ENCODE measurements around the gene PMPCA.

Gene PMPCA

GRCh38 chr9:136430588-136431234 is 20.3 kb downstream of the PMPCA start:
- Histone ChIP-seq H2BK12ac (ENCODE audit: low read length in 2 of 2) (no peak overlapping the region), H3K4me3 (ENCODE audit: insufficient read depth in 1 of 2, low read depth in 1 of 2, low read length in 2 of 2) (no peak overlapping the region), H4K91ac (ENCODE audit: low read length) (no peak overlapping the region), H2BK120ac (ENCODE audit: low read depth, low read length) (no peak overlapping the region), H3K36me3 (ENCODE audit: control insufficient read depth in 1 of 2, insufficient read depth in 2 of 2, low read depth in 1 of 2, low read length in 2 of 2) (peaks cover 41 to 70% of the 10 kb centered on the region in 2 experiments), H3K79me1 (replicated peaks; ENCODE audit: low read length, poor library complexity, severe bottlenecking) (peaks cover 33% of the 10 kb centered on the region), H3K27ac (ENCODE audit: low read length, poor library complexity, severe bottlenecking) (no peak overlapping the region), H3K9ac (ENCODE audit: low read length) (no peak overlapping the region), H3K14ac (ENCODE audit: low read length in 2 of 2) (no peak overlapping the region), H3K18ac (ENCODE audit: low read depth in 1 of 2, low read length in 2 of 2) (no peak overlapping the region), H2AFZ (ENCODE audit: low read depth, low read length) (no peak overlapping the region), H4K8ac (ENCODE audit: low read length) (no peak overlapping the region), H2BK5ac (ENCODE audit: low read depth, low read length, poor library complexity, severe bottlenecking) (no peak overlapping the region), H2BK15ac (ENCODE audit: low read depth, poor library complexity, severe bottlenecking) (no peak overlapping the region), H3K4me2 (ENCODE audit: low read length, poor library complexity, severe bottlenecking) (no peak overlapping the region), H3K23ac (ENCODE audit: low read length in 2 of 2) (no peak overlapping the region), H3K27me3 (ENCODE audit: control insufficient read depth in 1 of 2, insufficient read depth in 1 of 2, low read length in 2 of 2) (no peaks in the 10 kb centered on the region), H3K9me3 (ENCODE audit: control insufficient read depth, low read length) (no peaks in the 10 kb centered on the region), H3K4ac (ENCODE audit: low read depth in 1 of 2, low read length in 2 of 2) (no peak overlapping the region), H2AK5ac (ENCODE audit: low read length, severe bottlenecking) (no peak overlapping the region), H3K4me1 (ENCODE audit: control insufficient read depth, insufficient read depth, low read depth, low read length) (peaks cover 5% of the 10 kb centered on the region)
- WGBS, result 95% methylated on average over 15 of the region's 29 CpGs
- DNase-seq, result no peak

- Histone ChIP-seq H3K14ac (ENCODE audit: low read length in 2 of 2) (no peak overlapping the region), H2BK12ac (ENCODE audit: low read length in 2 of 2) (no peak overlapping the region), H3K27ac (ENCODE audit: low read length, poor library complexity, severe bottlenecking) (no peak overlapping the region), H2BK15ac (ENCODE audit: low read depth, poor library complexity, severe bottlenecking) (no peak overlapping the region), H3K9ac (ENCODE audit: low read length) (no peak overlapping the region), H3K18ac (ENCODE audit: low read depth in 1 of 2, low read length in 2 of 2) (no peak overlapping the region), H3K4me3 (ENCODE audit: insufficient read depth in 1 of 2, low read depth in 1 of 2, low read length in 2 of 2) (no peak overlapping the region), H3K79me1 (replicated peaks; ENCODE audit: low read length, poor library complexity, severe bottlenecking) (peaks cover 39% of the 10 kb centered on the region), H2BK120ac (ENCODE audit: low read depth, low read length) (no peak overlapping the region), H2AFZ (ENCODE audit: low read depth, low read length) (no peak overlapping the region), H3K23ac (ENCODE audit: low read length in 2 of 2) (no peak overlapping the region), H4K8ac (ENCODE audit: low read length) (no peak overlapping the region), H3K27me3 (ENCODE audit: control insufficient read depth in 1 of 2, insufficient read depth in 1 of 2, low read length in 2 of 2) (no peaks in the 10 kb centered on the region), H3K36me3 (ENCODE audit: control insufficient read depth in 1 of 2, insufficient read depth in 2 of 2, low read depth in 1 of 2, low read length in 2 of 2) (peaks cover 42 to 73% of the 10 kb centered on the region in 2 experiments), H3K9me3 (ENCODE audit: control insufficient read depth, low read length) (no peaks in the 10 kb centered on the region), H2AK5ac (ENCODE audit: low read length, severe bottlenecking) (no peak overlapping the region), H3K4me2 (ENCODE audit: low read length, poor library complexity, severe bottlenecking) (no peak overlapping the region), H2BK5ac (ENCODE audit: low read depth, low read length, poor library complexity, severe bottlenecking) (no peak overlapping the region), H4K91ac (ENCODE audit: low read length) (no peak overlapping the region), H3K4me1 (ENCODE audit: control insufficient read depth, insufficient read depth, low read depth, low read length) (peaks cover 12% of the 10 kb centered on the region), H3K4ac (ENCODE audit: low read depth in 1 of 2, low read length in 2 of 2) (no peak overlapping the region)
- DNase-seq, result no peak
- WGBS, result 95% methylated on average over 36 of the region's 36 CpGs
Measured at GRCh38 chr9:136431782-136432350, 21.4 kb downstream of the PMPCA start.

- no peak overlapping the region for H3K14ac ChIP-seq (ENCODE audit: low read length in 2 of 2)
- no peak overlapping the region for H3K4ac ChIP-seq (ENCODE audit: low read depth in 1 of 2, low read length in 2 of 2)
- peaks cover 42 to 76% of the 10 kb centered on the region in 2 experiments for H3K36me3 ChIP-seq (ENCODE audit: control insufficient read depth in 1 of 2, insufficient read depth in 2 of 2, low read depth in 1 of 2, low read length in 2 of 2)
- DNase-seq, result no peak
- H2AFZ ChIP-seq (ENCODE audit: low read depth, low read length), result no peak overlapping the region
- no peak overlapping the region for H4K91ac ChIP-seq (ENCODE audit: low read length)
- H3K4me3 ChIP-seq (ENCODE audit: insufficient read depth in 1 of 2, low read depth in 1 of 2, low read length in 2 of 2), result no peak overlapping the region
- 90% methylated on average over 26 of the region's 26 CpGs for WGBS
- no peaks in the 10 kb centered on the region for H3K27me3 ChIP-seq (ENCODE audit: control insufficient read depth in 1 of 2, insufficient read depth in 1 of 2, low read length in 2 of 2)
- H3K27ac ChIP-seq (ENCODE audit: low read length, poor library complexity, severe bottlenecking), result no peak overlapping the region
- no peak overlapping the region for H4K8ac ChIP-seq (ENCODE audit: low read length)
- no peak overlapping the region for H3K9ac ChIP-seq (ENCODE audit: low read length)
- H2BK12ac ChIP-seq (ENCODE audit: low read length in 2 of 2), result no peak overlapping the region
- H3K18ac ChIP-seq (ENCODE audit: low read depth in 1 of 2, low read length in 2 of 2), result no peak overlapping the region
- no peak overlapping the region for H2BK5ac ChIP-seq (ENCODE audit: low read depth, low read length, poor library complexity, severe bottlenecking)
- H3K9me3 ChIP-seq (ENCODE audit: control insufficient read depth, low read length), result no peaks in the 10 kb centered on the region
- H2BK15ac ChIP-seq (ENCODE audit: low read depth, poor library complexity, severe bottlenecking), result no peak overlapping the region
- peaks cover 39% of the 10 kb centered on the region for H3K79me1 ChIP-seq (replicated peaks; ENCODE audit: low read length, poor library complexity, severe bottlenecking)
- H3K4me2 ChIP-seq (ENCODE audit: low read length, poor library complexity, severe bottlenecking), result no peak overlapping the region
- H2BK120ac ChIP-seq (ENCODE audit: low read depth, low read length), result no peak overlapping the region
- H3K23ac ChIP-seq (ENCODE audit: low read length in 2 of 2), result no peak overlapping the region
- H3K4me1 ChIP-seq (ENCODE audit: control insufficient read depth, insufficient read depth, low read depth, low read length), result peaks cover 18% of the 10 kb centered on the region
- H2AK5ac ChIP-seq (ENCODE audit: low read length, severe bottlenecking), result no peak overlapping the region
Measured at GRCh38 chr9:136432591-136432990, 22.1 kb downstream of the PMPCA start.

GRCh38 chr9:136433043-136433715 is 22.7 kb downstream of the PMPCA start:
- H3K4me1 ChIP-seq (ENCODE audit: control insufficient read depth, insufficient read depth, low read depth, low read length), result peaks cover 24% of the 10 kb centered on the region
- no peak overlapping the region for H4K8ac ChIP-seq (ENCODE audit: low read length)

More at GRCh38 chr9:136433043-136433715, 22.7 kb downstream of the PMPCA start:
- WGBS, result 93% methylated on average over 36 of the region's 36 CpGs
- H3K27ac ChIP-seq (ENCODE audit: low read length, poor library complexity, severe bottlenecking), result no peak overlapping the region
- no peak overlapping the region for H2BK12ac ChIP-seq (ENCODE audit: low read length in 2 of 2)
- no peak overlapping the region for H2BK120ac ChIP-seq (ENCODE audit: low read depth, low read length)
- no peaks in the 10 kb centered on the region for H3K9me3 ChIP-seq (ENCODE audit: control insufficient read depth, low read length)
- H2AFZ ChIP-seq (ENCODE audit: low read depth, low read length), result no peak overlapping the region
- no peaks in the 10 kb centered on the region for H3K27me3 ChIP-seq (ENCODE audit: control insufficient read depth in 1 of 2, insufficient read depth in 1 of 2, low read length in 2 of 2)
- H3K36me3 ChIP-seq (ENCODE audit: control insufficient read depth in 1 of 2, insufficient read depth in 2 of 2, low read depth in 1 of 2, low read length in 2 of 2), result peaks cover 41 to 76% of the 10 kb centered on the region in 2 experiments
- H3K4ac ChIP-seq (ENCODE audit: low read depth in 1 of 2, low read length in 2 of 2), result no peak overlapping the region
- no peak overlapping the region for H2BK15ac ChIP-seq (ENCODE audit: low read depth, poor library complexity, severe bottlenecking)
- no peak overlapping the region for H4K91ac ChIP-seq (ENCODE audit: low read length)
- H3K9ac ChIP-seq (ENCODE audit: low read length), result no peak overlapping the region
- no peak for DNase-seq
- no peak overlapping the region for H3K18ac ChIP-seq (ENCODE audit: low read depth in 1 of 2, low read length in 2 of 2)
- H3K23ac ChIP-seq (ENCODE audit: low read length in 2 of 2), result no peak overlapping the region
- H3K4me2 ChIP-seq (ENCODE audit: low read length, poor library complexity, severe bottlenecking), result no peak overlapping the region
- peaks cover 39% of the 10 kb centered on the region for H3K79me1 ChIP-seq (replicated peaks; ENCODE audit: low read length, poor library complexity, severe bottlenecking)
- H3K14ac ChIP-seq (ENCODE audit: low read length in 2 of 2), result no peak overlapping the region
- H2AK5ac ChIP-seq (ENCODE audit: low read length, severe bottlenecking), result no peak overlapping the region
- H2BK5ac ChIP-seq (ENCODE audit: low read depth, low read length, poor library complexity, severe bottlenecking), result no peak overlapping the region
- H3K4me3 ChIP-seq (ENCODE audit: insufficient read depth in 1 of 2, low read depth in 1 of 2, low read length in 2 of 2), result no peak overlapping the region
